HG03060 (cell line): Measurements from ENCODE around the gene ABCF2.

ENCODE experiments used
- ATAC-seq: cut with Tn5 transposase; IDR thresholded peaks from one replicate; pipeline ENCODE4 v1.9.1; 2021; ENCODE audit warnings: low read depth, moderate number of reproducible peaks; ENCODE audit not compliant: unreplicated experiment

The ABCF2 gene

GRCh38 chr7:151176401-151176800 is 50.6 kb downstream of the ABCF2 start:
- no peak for ATAC-seq

GRCh38 chr7:151175793-151176311 is 51.2 kb downstream of the ABCF2 start:
- no peak for ATAC-seq

GRCh38 chr7:151175047-151175792 is 51.8 kb downstream of the ABCF2 start:
- no peak for ATAC-seq

- ATAC-seq: no peak
These were observed 52.6 kb downstream of the ABCF2 start for GRCh38 chr7:151174246-151175046.

GRCh38 chr7:151173386-151174245 is 53.4 kb downstream of the ABCF2 start:
- ATAC-seq: no peak

- ATAC-seq: no peak
These were observed 54.5 kb downstream of the ABCF2 start for GRCh38 chr7:151172273-151173141.

GRCh38 chr7:151168787-151169162 is 58.2 kb downstream of the ABCF2 start:
- no peak for ATAC-seq

- ATAC-seq: no peak
These were observed 58.8 kb downstream of the ABCF2 start for GRCh38 chr7:151168003-151168786.

GRCh38 chr7:151167197-151167961 is 59.6 kb downstream of the ABCF2 start, which contains the start of gene GBX1:
TSS of gene GBX1 (minus strand) at chr7:151167694. CDS start at chr7:151167548, 146 bp downstream.
- ATAC-seq: no peak

GRCh38 chr7:151166629-151167196 is 60.3 kb downstream of the ABCF2 start:
- ATAC-seq: no peak
